SK-N-SH treated with all-trans-retinoic acid at 6 μM for 48 hours (cell line): ENCODE results near the gene CNNM1.

Experiments
- CREB5 ChIP-seq: fragments of 250-450 bp; sonication (Bioruptor Pico); IDR thresholded peaks from 2 replicates; pipeline ENCODE4 v1.5.1; 2020; ENCODE audit warnings: low read depth, mild to moderate bottlenecking, moderate library complexity
- PPARA ChIP-seq: fragments of 250-450 bp; sonication (Bioruptor Pico); IDR thresholded peaks from 2 replicates; pipeline ENCODE4 v1.5.0; 2020; ENCODE audit warnings: mild to moderate bottlenecking, borderline replicate concordance
- RARB ChIP-seq: fragments of 250-450 bp; sonication (Bioruptor Pico); IDR thresholded peaks from 2 replicates; pipeline ENCODE4 v1.8.0; 2021; ENCODE audit warnings: mild to moderate bottlenecking, moderate library complexity
- TOX ChIP-seq: fragments of 250-450 bp; sonication (Bioruptor Pico); IDR thresholded peaks from 2 replicates; pipeline ENCODE4 v1.8.0; 2021; ENCODE audit warnings: mild to moderate bottlenecking, moderate library complexity, borderline replicate concordance
- ZFP3 ChIP-seq: fragments of 250-450 bp; sonication (Bioruptor Pico); IDR thresholded peaks from 2 replicates; pipeline ENCODE4 v1.5.0; 2020; ENCODE audit warnings: mild to moderate bottlenecking, moderate library complexity
- TF ChIP-seq, protein P1 (sequence below): fragments of 250-450 bp; sonication (Bioruptor Pico); IDR thresholded peaks from 2 replicates; pipeline ENCODE4 v1.8.0; 2020; ENCODE audit warnings: mild to moderate bottlenecking, moderate library complexity, borderline replicate concordance

DNA sequence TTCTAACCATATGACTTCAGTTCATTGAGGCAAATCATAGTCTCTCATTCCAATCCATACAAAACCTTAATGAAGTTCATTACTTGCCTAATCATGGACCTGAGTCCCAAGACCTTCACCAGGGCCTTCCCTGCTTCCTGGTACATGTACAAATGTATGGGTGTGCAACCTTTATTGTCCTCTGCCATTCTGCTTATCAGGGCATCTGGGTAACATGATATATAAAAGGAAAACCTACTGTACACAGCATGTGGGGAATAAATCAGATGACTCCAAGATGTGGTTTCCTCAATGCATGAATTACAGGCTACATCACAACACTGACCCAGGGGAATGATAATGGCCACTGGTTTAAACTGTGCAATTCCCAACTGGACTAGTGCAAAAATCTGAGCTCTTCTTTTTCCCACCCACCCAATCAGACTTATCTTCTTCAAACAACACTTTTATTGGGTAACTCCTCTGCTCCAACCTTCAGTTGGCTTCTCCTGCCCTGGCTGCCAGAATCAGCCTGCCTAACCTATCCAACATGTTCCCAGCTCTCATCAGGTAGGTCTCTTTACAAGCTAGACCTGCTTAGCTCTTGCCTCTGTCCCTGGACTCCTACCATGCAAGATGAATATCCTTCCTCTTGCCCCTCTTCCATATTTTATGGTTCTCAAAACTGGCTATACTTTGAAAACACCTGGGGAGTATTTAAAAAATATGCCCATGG lies 89.9 kb downstream of the CNNM1 start:
- TF ChIP-seq RARB (CRISPR knock-in tag) (no peak), ZFP3 (CRISPR knock-in tag) (no peak), TOX (CRISPR knock-in tag) (no peak), PPARA (CRISPR knock-in tag) (no peak), CREB5 (no peak)
- TF ChIP-seq, protein P1, sequence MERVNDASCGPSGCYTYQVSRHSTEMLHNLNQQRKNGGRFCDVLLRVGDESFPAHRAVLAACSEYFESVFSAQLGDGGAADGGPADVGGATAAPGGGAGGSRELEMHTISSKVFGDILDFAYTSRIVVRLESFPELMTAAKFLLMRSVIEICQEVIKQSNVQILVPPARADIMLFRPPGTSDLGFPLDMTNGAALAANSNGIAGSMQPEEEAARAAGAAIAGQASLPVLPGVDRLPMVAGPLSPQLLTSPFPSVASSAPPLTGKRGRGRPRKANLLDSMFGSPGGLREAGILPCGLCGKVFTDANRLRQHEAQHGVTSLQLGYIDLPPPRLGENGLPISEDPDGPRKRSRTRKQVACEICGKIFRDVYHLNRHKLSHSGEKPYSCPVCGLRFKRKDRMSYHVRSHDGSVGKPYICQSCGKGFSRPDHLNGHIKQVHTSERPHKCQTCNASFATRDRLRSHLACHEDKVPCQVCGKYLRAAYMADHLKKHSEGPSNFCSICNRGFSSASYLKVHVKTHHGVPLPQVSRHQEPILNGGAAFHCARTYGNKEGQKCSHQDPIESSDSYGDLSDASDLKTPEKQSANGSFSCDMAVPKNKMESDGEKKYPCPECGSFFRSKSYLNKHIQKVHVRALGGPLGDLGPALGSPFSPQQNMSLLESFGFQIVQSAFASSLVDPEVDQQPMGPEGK (CRISPR knock-in tag): no peak
